ENCODE results near the gene PSMB11.
"Not testable (repeated sequence)": the region's sequence is repeated elsewhere in the genome, so short reads cannot be mapped to it uniquely, and the experiment has no call there.

PSMB11 gene

DNA sequence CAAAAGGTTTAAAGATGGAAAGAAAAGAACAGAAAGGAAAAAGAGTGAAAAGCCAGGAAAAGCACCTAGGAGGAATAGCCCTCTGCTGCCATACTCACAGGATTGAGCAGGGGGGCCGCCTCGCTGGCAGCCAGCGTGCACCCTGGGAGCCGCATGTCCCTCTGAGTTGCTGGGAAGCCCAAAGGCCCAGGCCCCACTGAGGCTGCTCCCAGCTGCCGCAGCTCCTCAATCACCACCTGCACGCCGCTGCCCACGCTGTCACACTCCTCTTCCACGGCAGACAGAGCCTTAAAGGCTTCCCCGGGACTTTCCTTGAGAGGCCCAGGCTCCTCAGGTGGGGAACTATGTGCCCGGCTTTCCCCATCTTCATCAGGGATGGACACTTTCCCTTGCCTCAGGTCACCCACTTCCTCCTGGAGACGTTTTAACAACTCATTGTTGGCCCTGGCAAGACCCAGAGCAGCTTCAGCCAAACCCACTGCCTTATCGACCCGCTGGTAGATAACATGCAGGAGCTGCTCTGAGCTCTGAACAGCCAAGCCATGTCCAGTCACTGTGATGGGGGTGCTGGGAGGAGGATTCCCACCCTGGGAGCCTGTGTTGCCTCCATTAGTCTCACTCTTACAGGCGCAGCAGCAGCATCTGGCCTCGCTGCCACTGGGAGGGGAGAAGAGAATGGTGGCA, 43.5 kb upstream of the PSMB11 start:
- no peak overlapping the region for H3K4me3 ChIP-seq (ENCODE audit: low read length)
- no peak for DNase-seq (ENCODE audit: low read depth)
- no peak for TF ChIP-seq CTCF (conservative IDR thresholded peaks at IDR 0.05; ENCODE audit: low read length)

- no peak for TF ChIP-seq CTCF (conservative IDR thresholded peaks at IDR 0.05; ENCODE audit: low read length)
- no peak for DNase-seq (ENCODE audit: low read depth)
- no peak overlapping the region for H3K4me3 ChIP-seq (ENCODE audit: low read length)
Measured at GRCh38 chr14:23000860-23001259, 41.2 kb upstream of the PSMB11 start.

DNA sequence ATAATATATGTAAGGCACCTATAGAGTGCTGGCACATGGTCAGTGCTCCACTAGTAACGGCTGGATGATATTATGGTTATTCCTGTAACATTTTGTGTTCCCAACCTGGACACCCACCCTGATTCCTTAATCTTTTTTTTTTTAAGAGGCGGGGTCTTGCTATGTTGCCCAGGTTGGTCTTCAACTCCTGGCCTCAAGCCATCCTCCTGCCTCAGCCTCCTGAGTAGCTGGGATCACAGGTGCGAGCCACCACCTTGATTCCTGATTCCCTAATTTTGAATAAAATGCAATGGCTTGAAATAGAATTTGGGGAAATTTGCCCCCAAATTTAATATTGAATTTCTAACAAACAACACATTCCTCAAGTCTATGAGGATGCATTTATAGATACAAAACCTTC, 39.4 kb upstream of the PSMB11 start:
- TF ChIP-seq CTCF (conservative IDR thresholded peaks at IDR 0.05; ENCODE audit: low read length) = no peak
- H3K4me3 ChIP-seq (ENCODE audit: low read length) = no peak overlapping the region
- no peak for DNase-seq (ENCODE audit: low read depth)

DNA sequence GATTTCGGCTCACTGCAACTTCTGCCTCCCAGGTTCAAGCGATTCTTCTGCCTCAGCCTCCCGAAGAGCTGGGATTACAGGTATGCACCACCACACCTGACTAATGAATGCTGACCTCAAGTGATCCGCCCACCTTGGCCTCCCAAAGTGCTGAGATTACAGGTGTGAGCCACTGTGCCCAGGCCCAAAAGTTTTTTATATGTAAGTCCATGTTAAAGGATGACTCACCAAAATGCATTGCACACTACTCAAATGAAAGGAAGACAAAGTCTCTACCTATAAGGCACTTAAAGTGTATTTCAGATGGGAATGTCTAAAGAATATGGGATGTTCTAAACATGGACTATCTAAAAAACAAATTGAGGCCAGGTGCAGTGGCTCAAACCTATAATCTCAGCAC, 37.7 kb upstream of the PSMB11 start:
- not testable (repeated sequence) for H3K4me3 ChIP-seq (ENCODE audit: low read length); DNase-seq (ENCODE audit: low read depth)

DNA sequence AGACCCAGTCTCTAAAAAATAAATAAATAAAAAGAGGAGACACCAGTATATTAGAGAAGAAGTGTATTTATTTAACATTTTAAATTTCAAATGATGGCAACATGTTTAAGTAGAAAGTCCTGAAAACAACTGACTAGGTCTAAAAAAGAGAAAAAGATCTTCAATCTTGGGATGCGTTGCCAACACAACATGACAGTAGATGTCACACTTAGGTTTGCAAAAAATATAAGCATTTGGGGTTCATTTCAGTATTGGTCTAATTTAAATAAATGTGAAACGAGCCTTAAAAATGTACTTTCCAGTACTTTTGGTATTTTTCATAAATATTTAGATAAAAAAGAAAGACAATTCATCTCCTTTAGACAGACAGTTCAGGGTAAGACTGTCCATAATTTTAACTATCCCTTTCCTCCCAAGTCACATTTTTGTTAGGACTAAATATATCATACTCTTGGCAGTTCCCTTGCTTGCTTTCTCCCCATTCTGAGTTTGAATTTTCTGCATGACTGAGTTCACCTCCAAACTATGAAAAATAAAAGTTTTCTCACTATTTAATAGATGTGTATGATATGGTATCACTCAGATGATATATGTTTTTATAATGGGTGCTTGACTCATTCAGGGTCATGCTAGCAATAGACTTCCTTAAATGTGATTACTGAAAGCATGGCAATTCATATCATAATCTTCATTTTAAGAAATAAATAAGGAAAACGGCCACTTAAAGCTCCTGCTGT, 36.4 kb upstream of the PSMB11 start:
- no peak for TF ChIP-seq CTCF (conservative IDR thresholded peaks at IDR 0.05; ENCODE audit: low read length)
- no peak overlapping the region for H3K4me3 ChIP-seq (ENCODE audit: low read length)
- no peak for DNase-seq (ENCODE audit: low read depth)

DNA sequence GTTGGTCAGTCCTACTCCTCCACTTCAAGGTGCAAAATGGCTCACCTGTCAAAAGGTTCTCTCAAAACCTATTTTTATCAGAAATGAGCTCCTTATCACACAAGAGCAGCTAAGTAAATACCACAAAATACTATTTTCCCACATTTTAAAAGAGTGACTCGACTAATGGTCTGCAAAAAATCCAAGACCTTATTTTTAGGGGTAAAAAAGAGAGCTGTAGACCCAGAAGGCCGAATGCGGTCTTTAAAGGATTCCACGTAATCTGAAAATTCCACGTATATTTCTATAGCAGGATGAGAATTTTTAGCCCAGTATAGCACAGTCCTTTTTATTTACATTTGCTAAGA, 35.9 kb upstream of the PSMB11 start:
- TF ChIP-seq CTCF (conservative IDR thresholded peaks at IDR 0.05; ENCODE audit: low read length) = no peak
- no peak for DNase-seq (ENCODE audit: low read depth)
- peak overlapping the region; percentile 88 for H3K4me3 ChIP-seq (ENCODE audit: low read length)

DNA sequence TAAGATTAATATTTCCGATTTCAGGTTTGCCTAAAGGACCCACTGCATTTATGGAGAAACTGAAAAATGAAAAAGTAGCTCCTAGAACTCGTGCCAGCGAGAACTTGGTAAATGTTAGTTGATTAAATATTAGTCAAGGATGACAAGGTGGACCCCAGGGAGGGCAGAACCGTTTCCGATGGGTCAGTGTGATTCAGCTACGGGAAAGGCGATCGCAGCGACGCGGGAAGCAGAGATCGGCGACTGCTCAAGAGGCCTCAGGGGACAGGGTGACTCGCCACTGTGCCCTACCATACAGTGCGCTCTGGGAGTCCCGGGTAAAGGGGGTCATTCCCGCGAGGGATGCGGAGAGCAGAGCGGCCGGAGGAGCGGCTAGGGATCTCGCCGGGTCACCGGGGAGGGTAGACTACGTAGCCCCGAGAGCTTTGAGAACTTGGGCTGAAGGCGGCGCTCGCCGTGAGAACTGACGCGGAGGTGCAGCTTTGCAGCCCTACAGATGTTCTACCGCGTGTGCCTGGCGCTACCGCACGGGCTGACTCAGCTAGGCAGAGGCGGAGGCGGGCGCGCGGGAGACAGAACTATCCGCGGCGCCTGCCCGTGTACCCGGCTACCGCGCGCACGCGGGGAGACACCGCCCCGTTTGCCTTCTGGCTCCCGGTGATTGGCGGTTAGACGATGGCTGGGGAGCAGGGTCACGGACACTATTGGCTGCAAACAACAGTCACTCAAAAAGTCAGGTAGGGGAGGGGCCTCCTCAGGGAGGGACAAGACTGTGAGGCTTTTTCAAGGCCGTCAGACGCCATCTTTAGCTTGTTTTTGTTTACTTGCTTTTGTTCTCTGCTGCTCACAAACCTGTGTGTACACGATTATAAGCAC, 35.2 kb upstream of the PSMB11 start:
- peak; percentile 97 for DNase-seq (ENCODE audit: low read depth)
- H3K4me3 ChIP-seq (ENCODE audit: low read length) = peak overlapping the region; percentile 88
- peak; percentile 45 for TF ChIP-seq CTCF (conservative IDR thresholded peaks at IDR 0.05; ENCODE audit: low read length)
